ENCODE measurements around the gene PABPN1L.
A peak's percentile ranks its signal among the peaks of the same experiment; 100 is the strongest.
"Not testable (repeated sequence)": the region's sequence is repeated elsewhere in the genome, so short reads cannot be mapped to it uniquely, and the experiment has no call there.

The PABPN1L gene

GRCh38 chr16:88824256-88825077, 42.0 kb downstream of the PABPN1L start:
- DNase-seq = no peak

GRCh38 chr16:88823646-88824045, 42.8 kb downstream of the PABPN1L start:
- not testable (repeated sequence) for DNase-seq

GRCh38 chr16:88822281-88823040, 44.0 kb downstream of the PABPN1L start:
- no peak for DNase-seq

- no peak for DNase-seq
These were observed 45.2 kb downstream of the PABPN1L start for GRCh38 chr16:88821168-88821850.

- DNase-seq = no peak
These were observed 46.0 kb downstream of the PABPN1L start for GRCh38 chr16:88820385-88821025.

- DNase-seq = no peak
These were observed 47.3 kb downstream of the PABPN1L start for GRCh38 chr16:88819126-88819525.

GRCh38 chr16:88818575-88818874, 47.9 kb downstream of the PABPN1L start:
- no peak for DNase-seq

GRCh38 chr16:88817785-88818574, 48.5 kb downstream of the PABPN1L start:
- no peak for DNase-seq

GRCh38 chr16:88816736-88817535, 49.5 kb downstream of the PABPN1L start:
- DNase-seq = no peak

GRCh38 chr16:88815901-88816589, 50.4 kb downstream of the PABPN1L start:
- peak; percentile 74 for DNase-seq

- no peak for DNase-seq
These were observed 51.2 kb downstream of the PABPN1L start for GRCh38 chr16:88815227-88815626.

GRCh38 chr16:88814144-88814502, 52.3 kb downstream of the PABPN1L start:
- no peak for DNase-seq

All from hematopoietic multipotent progenitor cell treated with erythropoietin and hydrocortisone succinate and interleukin-3 and kit ligand, for 6 days (in vitro differentiated cells).